IMR-90 (cell line): ENCODE results near the gene MSS51. TPM values are rescaled to one million over a fixed set of nuclear protein-coding genes. Genes with fewer than 3 reads are reported as not detected.

ENCODE experiments used
- ATAC-seq: fragments of 200-7000 bp; cut with Tn5 transposase; 2 replicates; pipeline ENCODE4 v1.9.1; 2020; ENCODE audit warnings: low read depth, mild to moderate bottlenecking, moderate library complexity
- BruUV-seq: library from RNA; stranded (reverse); fragments of 400-500 nt; replicated peaks from 2 replicates; lab custom pipeline; 2021; lab: Mats Ljungman, UMichigan
- CTCF ChIA-PET: fragments of 300-600 bp; formaldehyde crosslinking; extraction: SDS; loops from one replicate; lab custom pipeline; 2021; ENCODE audit warnings: antibody characterized with exemption; lab: Yijun Ruan, JAX
- POLR2A ChIA-PET: fragments of 300-600 bp; sonication (Branson Sonifier 250); formaldehyde crosslinking; loops from one replicate; lab custom pipeline; 2022; ENCODE audit warnings: antibody characterized with exemption; ENCODE audit not compliant: unreplicated experiment; lab: Charles Lee
- DNase-seq: peaks from one replicate; pipeline ENCODE4 v3.0.0; 2013
- H2AFZ ChIP-seq: replicated peaks from 2 replicates; pipeline ENCODE3; 2013; ENCODE audit warnings: low read length, mild to moderate bottlenecking; ENCODE audit not compliant: poor library complexity
- H2AK5ac ChIP-seq: 2 replicates; pipeline ENCODE4 v1.6.1; 2013; ENCODE audit warnings: low read depth, low read length, inconsistent platforms
- H2AK9ac ChIP-seq: replicated peaks from 2 replicates; pipeline ENCODE3; 2013; ENCODE audit warnings: mild to moderate bottlenecking, low read depth, low read length, moderate library complexity; ENCODE audit not compliant: poor library complexity
- H2BK120ac ChIP-seq: 2 replicates; pipeline ENCODE4 v1.6.1; 2013; ENCODE audit warnings: low read depth, low read length, inconsistent platforms
- H2BK15ac ChIP-seq: 3 replicates; pipeline ENCODE4 v1.6.1; 2013; ENCODE audit warnings: low read depth, low read length, inconsistent platforms
- H2BK20ac ChIP-seq: 2 replicates; pipeline ENCODE4 v1.6.1; 2013; ENCODE audit warnings: low read depth, mild to moderate bottlenecking, inconsistent platforms, low read length, moderate library complexity
- H2BK5ac ChIP-seq: 2 replicates; pipeline ENCODE4 v1.6.1; 2013; ENCODE audit warnings: mild to moderate bottlenecking, low read depth, low read length, inconsistent platforms; ENCODE audit not compliant: poor library complexity, severe bottlenecking
- H3K14ac ChIP-seq: replicated peaks from 2 replicates; pipeline ENCODE4 v1.6.1; 2013; ENCODE audit warnings: low read depth, low read length, inconsistent platforms
- H3K18ac ChIP-seq: 2 replicates; pipeline ENCODE4 v1.6.1; 2013; ENCODE audit warnings: low read depth, low read length, control low read depth
- H3K23ac ChIP-seq: 2 replicates; pipeline ENCODE4 v1.6.1; 2013; ENCODE audit warnings: low read depth, low read length, inconsistent platforms
- H3K27ac ChIP-seq: 2 replicates; pipeline ENCODE4 v1.5.1; 2013; ENCODE audit warnings: mild to moderate bottlenecking, control low read depth, low read length; ENCODE audit not compliant: insufficient read depth
- H3K27me3 ChIP-seq: 2 replicates; pipeline ENCODE4 v1.6.1; 2013; ENCODE audit warnings: low read length; ENCODE audit not compliant: control insufficient read depth, insufficient read depth
- H3K36me3 ChIP-seq: 2 replicates; pipeline ENCODE4 v1.6.1; 2013; ENCODE audit warnings: low read length, mixed read lengths; ENCODE audit not compliant: control insufficient read depth, insufficient read depth
- H3K4ac ChIP-seq: 2 replicates; pipeline ENCODE4 v1.6.1; 2013; ENCODE audit warnings: low read depth, low read length, inconsistent platforms
- H3K4me1 ChIP-seq: 2 replicates; pipeline ENCODE4 v1.6.1; 2013; ENCODE audit warnings: low read length, mixed read lengths; ENCODE audit not compliant: control insufficient read depth, insufficient read depth
- H3K4me2 ChIP-seq: 2 replicates; pipeline ENCODE4 v1.6.1; 2013; ENCODE audit warnings: low read depth, mild to moderate bottlenecking, control low read depth, low read length, moderate library complexity
- H3K4me3 ChIP-seq: 2 replicates; pipeline ENCODE4 v1.5.1; 2013; ENCODE audit warnings: low read depth, mild to moderate bottlenecking, control low read depth, low read length, moderate library complexity; ENCODE audit not compliant: insufficient read depth
- H3K56ac ChIP-seq: 2 replicates; pipeline ENCODE4 v1.6.1; 2013; ENCODE audit warnings: low read length, inconsistent platforms; ENCODE audit not compliant: insufficient read depth; ENCODE audit errors: extremely low read depth
- H3K79me1 ChIP-seq, 2 experiments: 2 replicates each; pipeline ENCODE4 v1.6.1; 2013; ENCODE audit warnings: low read length in 2 of 2, inconsistent platforms in 1 of 2, low read depth in 1 of 2
- H3K9ac ChIP-seq: 2 replicates; pipeline ENCODE4 v1.6.1; 2013; ENCODE audit warnings: low read depth, low read length, control low read depth
- H3K9me1 ChIP-seq: 2 replicates; pipeline ENCODE4 v1.6.1; 2013; ENCODE audit warnings: low read length, inconsistent platforms; ENCODE audit not compliant: insufficient read depth
- H3K9me3 ChIP-seq: 2 replicates; pipeline ENCODE4 v1.6.1; 2013; ENCODE audit warnings: low read length; ENCODE audit not compliant: control insufficient read depth, insufficient read depth
- H4K20me1 ChIP-seq: 2 replicates; pipeline ENCODE4 v1.6.1; 2013; ENCODE audit warnings: low read length, inconsistent platforms; ENCODE audit not compliant: insufficient read depth
- H4K5ac ChIP-seq: 2 replicates; pipeline ENCODE4 v1.6.1; 2013; ENCODE audit warnings: mild to moderate bottlenecking, low read depth, low read length, control low read depth
- H4K8ac ChIP-seq, 2 experiments: 2 replicates each; pipeline ENCODE4 v1.6.1; 2013; ENCODE audit warnings: low read depth in 2 of 2, low read length in 2 of 2, control low read depth in 1 of 2, inconsistent platforms in 1 of 2
- H4K91ac ChIP-seq: 2 replicates; pipeline ENCODE4 v1.6.1; 2013; ENCODE audit warnings: low read depth, low read length, inconsistent platforms; ENCODE audit not compliant: insufficient read depth
- BHLHE40 ChIP-seq: fragments of 150-350 bp; IDR thresholded peaks from 2 replicates; pipeline ENCODE4 v1.6.1; 2016; ENCODE audit warnings: mild to moderate bottlenecking, low read depth, low read length
- NFE2L2 ChIP-seq: fragments of 150-350 bp; IDR thresholded peaks from 2 replicates; pipeline ENCODE4 v1.6.1; 2016; ENCODE audit warnings: low read depth, mild to moderate bottlenecking, low read length
- POLR2A ChIP-seq: IDR thresholded peaks from 2 replicates; pipeline ENCODE4 v1.6.1; 2012; ENCODE audit warnings: mild to moderate bottlenecking, low read depth, low read length
- RFX5 ChIP-seq: IDR thresholded peaks from 2 replicates; pipeline ENCODE4 v1.8.0; 2012; ENCODE audit warnings: low read depth, mild to moderate bottlenecking, low read length, moderate library complexity
- WGBS, 2 experiments: methylation state at CpG; one replicate each; pipeline versions ENCODE4 v1.1.5 to v1.1.7; 2013; ENCODE audit warnings: missing lambda C conversion rate in 2 of 2; ENCODE audit not compliant: insufficient read length in 1 of 2; ENCODE audit errors: extremely low coverage in 2 of 2; 5-methylcytosine and 5-hydroxymethylcytosine counted together
- dilution Hi-C: fragments of 300-500 bp; cut with HindIII; formaldehyde crosslinking; loops from one replicate; pipeline ENCODE4 v1.14.3; 2018; ENCODE audit warnings: low sequenced_read_pairs; ENCODE audit not compliant: unreplicated experiment
- in situ Hi-C: fragments of 300-500 bp; cut with MboI; formaldehyde crosslinking; loops from 3 replicates; pipeline ENCODE4 v1.14.3; 2019; ENCODE audit warnings: low sequenced_read_pairs, inconsistent platforms, mixed read lengths
- intact Hi-C: fragments of 100-400 bp; cut with micrococcal nuclease; formaldehyde crosslinking; loops from 2 replicates; pipeline ENCODE4 v1.10.0; 2022
- polyA plus RNA-seq, 3 experiments: library from polyadenylated mRNA; depleted of rRNA; stranded (reverse); fragments of >200 nt; gene quantifications; 2 replicates each; pipeline ENCODE4 v1.2.3, GENCODE V29; 2012; ENCODE audit warnings: low replicate concordance in 1 of 3
- total RNA-seq: library from RNA; depleted of rRNA; stranded (reverse); fragments of >200 nt; gene quantifications from 2 replicates; pipeline ENCODE4 v1.2.3, GENCODE V29; 2012; rRNA removed
- TF ChIP-seq, protein P1 (sequence below): fragments of 150-350 bp; IDR thresholded peaks from 2 replicates; pipeline ENCODE4 v1.6.1; 2017; ENCODE audit warnings: mild to moderate bottlenecking, antibody characterized with exemption, low read length, low read depth

The MSS51 gene
- total and polyA plus RNA-seq, 2 of the 4 experiments (the other 2 are of a cell fraction) = 1.1 to 1.8 TPM

DNA sequence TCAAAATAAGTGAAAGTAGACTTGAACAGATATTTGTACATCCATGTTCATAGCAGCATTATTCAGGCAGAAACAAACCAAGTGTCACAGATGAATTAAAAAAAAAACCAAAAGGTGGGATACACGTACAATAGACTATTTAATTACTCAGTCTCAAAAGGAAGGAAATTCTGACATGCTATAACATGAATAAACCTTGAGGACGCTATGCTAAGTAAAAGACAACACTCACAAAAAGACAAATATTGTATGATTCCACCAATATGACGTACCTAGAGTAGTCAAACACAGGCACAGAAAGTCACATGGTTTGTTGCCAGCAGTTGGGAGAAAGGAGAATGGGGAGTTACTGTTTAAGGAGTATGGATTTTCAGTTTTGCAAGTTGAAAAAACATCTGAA is 56.7 kb downstream of the MSS51 start:
- H3K27me3 ChIP-seq = no peaks in the 10 kb centered on the region
- no peaks in the 10 kb centered on the region for H3K4me1 ChIP-seq
- no peak overlapping the region for H2BK5ac ChIP-seq
- H3K23ac ChIP-seq = no peak overlapping the region
- dilution Hi-C loops = no loop called here
- H2AK9ac ChIP-seq = no peak overlapping the region
- ChIA-PET POLR2A (no interaction called here), CTCF (no interaction called here)
- H3K9me1 ChIP-seq = no peaks in the 10 kb centered on the region
- TF ChIP-seq NFE2L2 (no peak), POLR2A (no peak), RFX5 (no peak), BHLHE40 (no peak)
- TF ChIP-seq, protein P1, sequence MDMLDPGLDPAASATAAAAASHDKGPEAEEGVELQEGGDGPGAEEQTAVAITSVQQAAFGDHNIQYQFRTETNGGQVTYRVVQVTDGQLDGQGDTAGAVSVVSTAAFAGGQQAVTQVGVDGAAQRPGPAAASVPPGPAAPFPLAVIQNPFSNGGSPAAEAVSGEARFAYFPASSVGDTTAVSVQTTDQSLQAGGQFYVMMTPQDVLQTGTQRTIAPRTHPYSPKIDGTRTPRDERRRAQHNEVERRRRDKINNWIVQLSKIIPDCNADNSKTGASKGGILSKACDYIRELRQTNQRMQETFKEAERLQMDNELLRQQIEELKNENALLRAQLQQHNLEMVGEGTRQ = no peak
- H4K8ac ChIP-seq = no peak overlapping the region
- H4K91ac ChIP-seq = no peak overlapping the region
- H3K4ac ChIP-seq = no peak overlapping the region
- H4K20me1 ChIP-seq = no peaks in the 10 kb centered on the region
- H3K36me3 ChIP-seq = peaks cover 17% of the 10 kb centered on the region
- intact Hi-C loops = no loop called here
- H2AK5ac ChIP-seq = no peak overlapping the region
- no peak overlapping the region for H2AFZ ChIP-seq
- H3K56ac ChIP-seq = no peak overlapping the region
- no peak overlapping the region for H3K9ac ChIP-seq
- BruUV-seq = no TSS peak
- H3K18ac ChIP-seq = no peak overlapping the region
- in situ Hi-C loops = no loop called here
- no peak for ATAC-seq
- H2BK15ac ChIP-seq = no peak overlapping the region
- H3K14ac ChIP-seq = no peak overlapping the region
- H3K9me3 ChIP-seq = no peaks in the 10 kb centered on the region
- H3K27ac ChIP-seq = no peak overlapping the region
- no peak overlapping the region for H3K4me3 ChIP-seq
- WGBS, 2 experiments = no CpG with 5 or more reads among the region's 3 CpGs
- no peak overlapping the region for H3K4me2 ChIP-seq
- no peak overlapping the region for H4K5ac ChIP-seq
- H2BK120ac ChIP-seq = no peak overlapping the region
- H2BK20ac ChIP-seq = no peak overlapping the region
- DNase-seq = no peak
- 0 out of 4 replicates have a peak, but pooled peaks cover 0 to 3% of the 10 kb centered on the region in 2 experiments for H3K79me1 ChIP-seq

Other genes starting within 250 kb of the MSS51 start
- 28.7 and 39.4 TPM in 2 replicates for gene DNAJC9, start 186.3 kb downstream of the MSS51 start, total RNA-seq
- 17.9 and 20.0 TPM in 2 replicates for gene DNAJC9, start 186.3 kb downstream of the MSS51 start, polyA plus RNA-seq (2012; rRNA removed)
- gene MRPS16, start 180.9 kb downstream of the MSS51 start, total RNA-seq = 45.3 and 66.1 TPM in 2 replicates
- 62.4 and 75.5 TPM in 2 replicates for gene MRPS16, start 180.9 kb downstream of the MSS51 start, polyA plus RNA-seq (2012; rRNA removed)
- 0.18 and 0.28 TPM in 2 replicates for gene CFAP70, start 74.7 kb downstream of the MSS51 start, total RNA-seq
- 0.13 and 0.15 TPM in 2 replicates for gene CFAP70, start 74.7 kb downstream of the MSS51 start, polyA plus RNA-seq (2012; rRNA removed)
- gene ANXA7, start 19.5 kb downstream of the MSS51 start, total RNA-seq = 102 and 120 TPM in 2 replicates
- gene ANXA7, start 19.5 kb downstream of the MSS51 start, polyA plus RNA-seq (2012; rRNA removed) = 77.2 and 77.4 TPM in 2 replicates
- gene PPP3CB, start 62.5 kb upstream of the MSS51 start, total RNA-seq = 22.9 and 40.0 TPM in 2 replicates
- 26.4 and 36.4 TPM in 2 replicates for gene PPP3CB, start 62.5 kb upstream of the MSS51 start, polyA plus RNA-seq (2012; rRNA removed)
- gene USP54, start 157.8 kb upstream of the MSS51 start, total RNA-seq = 7.9 and 8.9 TPM in 2 replicates
- gene USP54, start 157.8 kb upstream of the MSS51 start, polyA plus RNA-seq (2012; rRNA removed) = 4.0 and 4.5 TPM in 2 replicates
- gene MYOZ1, start 207.9 kb upstream of the MSS51 start, total RNA-seq = under 0.01 and 0.18 TPM in 2 replicates
- gene MYOZ1, start 207.9 kb upstream of the MSS51 start, polyA plus RNA-seq (2012; rRNA removed) = 0.27 and 0.29 TPM in 2 replicates
- gene SYNPO2L, start 222.5 kb upstream of the MSS51 start, total RNA-seq = under 0.01 and 0.18 TPM in 2 replicates
- 0.62 and 0.75 TPM in 2 replicates for gene SYNPO2L, start 222.5 kb upstream of the MSS51 start, polyA plus RNA-seq (2012; rRNA removed)